Measurements from ENCODE around the gene TRAF3. TPM values are rescaled to one million over a fixed set of nuclear protein-coding genes. Genes with fewer than 3 reads are reported as not detected.

The TRAF3 gene
- total and polyA plus RNA-seq, 10 donors = 11.1 to 61.5 (median 39.1) TPM

DNA sequence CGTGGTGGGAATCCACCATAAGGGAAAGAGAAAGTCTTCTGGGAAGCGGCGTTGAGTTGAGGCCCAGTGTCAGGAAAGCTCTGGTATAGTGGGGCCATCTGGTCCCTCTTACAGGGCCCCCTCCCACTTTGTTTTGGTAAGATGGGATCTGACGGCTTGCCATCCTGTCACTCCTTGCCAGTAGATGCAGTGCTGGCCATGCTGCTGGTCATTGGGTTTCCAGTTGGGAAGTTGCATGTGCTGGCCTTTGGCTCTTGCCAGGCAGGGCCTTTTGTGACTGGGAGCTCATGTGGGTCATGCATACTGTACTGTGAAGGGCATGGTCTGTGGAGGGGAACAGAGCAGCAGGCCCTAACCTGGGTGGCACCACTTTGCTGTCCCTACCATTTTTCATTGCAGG, 3.8 kb downstream of the TRAF3 start:
- Histone ChIP-seq H3K36me3 (no peaks in the 10 kb centered on the region), H3K9me3 (no peaks in the 10 kb centered on the region), H3K27ac (peak overlapping the region in 1 of 8 donors; percentile 27), H3K4me1 (peaks cover 24 to 88% (median 77%) of the 10 kb centered on the region in 6 donors), H3K4me3 (peak overlapping the region in 1 of 8 donors; percentile 92), H3K27me3 (replicated peaks in 1 of 7) (no peaks in the 10 kb centered on the region)
- TF ChIP-seq POLR2AphosphoS5 (IDR thresholded peaks at IDR 0.05) (no peak), POLR2A (IDR thresholded peaks at IDR 0.05) (no peak)
- TF ChIP-seq, protein P1, sequence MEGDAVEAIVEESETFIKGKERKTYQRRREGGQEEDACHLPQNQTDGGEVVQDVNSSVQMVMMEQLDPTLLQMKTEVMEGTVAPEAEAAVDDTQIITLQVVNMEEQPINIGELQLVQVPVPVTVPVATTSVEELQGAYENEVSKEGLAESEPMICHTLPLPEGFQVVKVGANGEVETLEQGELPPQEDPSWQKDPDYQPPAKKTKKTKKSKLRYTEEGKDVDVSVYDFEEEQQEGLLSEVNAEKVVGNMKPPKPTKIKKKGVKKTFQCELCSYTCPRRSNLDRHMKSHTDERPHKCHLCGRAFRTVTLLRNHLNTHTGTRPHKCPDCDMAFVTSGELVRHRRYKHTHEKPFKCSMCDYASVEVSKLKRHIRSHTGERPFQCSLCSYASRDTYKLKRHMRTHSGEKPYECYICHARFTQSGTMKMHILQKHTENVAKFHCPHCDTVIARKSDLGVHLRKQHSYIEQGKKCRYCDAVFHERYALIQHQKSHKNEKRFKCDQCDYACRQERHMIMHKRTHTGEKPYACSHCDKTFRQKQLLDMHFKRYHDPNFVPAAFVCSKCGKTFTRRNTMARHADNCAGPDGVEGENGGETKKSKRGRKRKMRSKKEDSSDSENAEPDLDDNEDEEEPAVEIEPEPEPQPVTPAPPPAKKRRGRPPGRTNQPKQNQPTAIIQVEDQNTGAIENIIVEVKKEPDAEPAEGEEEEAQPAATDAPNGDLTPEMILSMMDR (IDR thresholded peaks at IDR 0.05 in 8 of 11, conservative IDR thresholded peaks at IDR 0.05 in 3 of 11) = no peak
- WGBS, 5 donors = 89 to 95% (median 91%) methylated on average over 4 of the region's 4 CpGs
- DNase-seq = peak; percentile 64
- intact Hi-C loops (cut with DNase I; ENCODE audit: low total_unique reads) = no loop called here

DNA sequence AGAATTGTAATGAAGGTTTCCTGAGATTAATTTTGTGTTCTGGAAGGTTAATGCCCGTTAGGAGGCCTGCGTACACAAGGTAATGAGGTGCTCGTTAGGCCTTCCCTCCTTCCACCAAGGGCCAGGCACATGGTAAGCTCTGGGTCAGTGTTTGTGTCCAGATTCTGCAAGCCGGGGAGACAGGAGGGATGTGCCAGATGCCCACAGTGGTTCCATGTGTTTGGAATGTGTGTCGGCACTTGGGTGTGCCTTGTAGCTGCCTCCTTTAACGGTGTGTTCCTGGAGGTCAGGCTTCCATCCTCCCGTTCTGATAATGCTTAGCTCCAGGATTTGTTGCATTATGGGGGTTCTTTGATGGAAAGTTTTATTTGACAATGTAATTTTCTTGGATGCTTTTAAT, 5.7 kb downstream of the TRAF3 start:
- DNase-seq = no peak
- Histone ChIP-seq H3K4me3 (no peak overlapping the region), H3K9me3 (no peaks in the 10 kb centered on the region), H3K27me3 (replicated peaks in 1 of 7) (no peaks in the 10 kb centered on the region), H3K27ac (no peak overlapping the region), H3K36me3 (no peaks in the 10 kb centered on the region), H3K4me1 (peaks cover 17 to 97% (median 85%) of the 10 kb centered on the region in 6 donors)
- TF ChIP-seq, protein P1 (IDR thresholded peaks at IDR 0.05 in 8 of 11, conservative IDR thresholded peaks at IDR 0.05 in 3 of 11) = no peak
- no peak for TF ChIP-seq POLR2A (IDR thresholded peaks at IDR 0.05)
- TF ChIP-seq POLR2AphosphoS5 (IDR thresholded peaks at IDR 0.05) = no peak
- 77 to 87% (median 86%) methylated on average over 7 of the region's 7 CpGs for WGBS, 5 donors
- intact Hi-C loops (cut with DNase I; ENCODE audit: low total_unique reads) = no loop called here

DNA sequence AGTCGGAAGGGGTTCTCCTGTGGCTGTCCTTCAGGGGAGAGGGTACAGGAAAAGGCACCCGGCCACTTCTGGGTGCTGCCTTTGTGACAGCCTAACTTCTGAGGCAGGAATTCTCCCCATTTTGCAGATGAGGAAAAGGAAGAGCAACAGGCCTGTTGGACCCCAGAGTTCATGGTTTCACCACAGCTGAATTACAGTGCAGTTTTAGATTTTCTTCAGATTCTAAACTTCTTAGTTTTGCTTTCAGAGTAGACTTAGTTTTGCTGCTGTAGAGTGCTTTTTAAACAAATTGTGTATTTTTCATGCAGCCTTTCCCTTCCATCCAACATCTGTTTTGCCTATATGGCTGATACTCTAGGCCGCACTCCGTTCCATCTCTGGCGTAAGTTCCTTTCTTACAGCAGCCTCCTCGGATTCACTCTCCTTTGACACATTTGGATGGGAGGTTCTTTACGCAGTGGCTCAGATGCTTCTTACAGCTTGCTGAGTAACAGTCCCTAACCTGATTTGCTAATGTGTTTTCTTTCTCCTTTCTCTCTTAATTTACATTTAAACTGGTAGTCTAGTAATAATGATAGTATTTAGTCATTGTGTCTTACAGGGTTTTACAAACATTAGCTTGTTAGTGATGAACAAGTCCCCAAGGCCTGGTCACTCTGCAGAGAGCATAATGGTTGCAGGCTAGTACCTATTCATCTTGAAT, 7.8 kb downstream of the TRAF3 start:
- H3K4me1 ChIP-seq = peaks cover 9 to 100% (median 76%) of the 10 kb centered on the region in 6 donors
- no peaks in the 10 kb centered on the region for H3K36me3 ChIP-seq
- no peaks in the 10 kb centered on the region for H3K9me3 ChIP-seq
- H3K27ac ChIP-seq = peak overlapping the region in 4 of 8 donors; percentile 18 to 58 (median 49)
- intact Hi-C loops (cut with DNase I; ENCODE audit: low total_unique reads) = no loop called here
- TF ChIP-seq, protein P1 (IDR thresholded peaks at IDR 0.05 in 8 of 11, conservative IDR thresholded peaks at IDR 0.05 in 3 of 11) = no peak
- no peak for TF ChIP-seq POLR2A (IDR thresholded peaks at IDR 0.05)
- no peak for TF ChIP-seq POLR2AphosphoS5 (IDR thresholded peaks at IDR 0.05)
- peak; percentile 0 for DNase-seq
- 54 to 78% (median 65%) methylated on average over 7 of the region's 7 CpGs for WGBS, 5 donors
- no peak overlapping the region for H3K4me3 ChIP-seq
- no peaks in the 10 kb centered on the region for H3K27me3 ChIP-seq (replicated peaks in 1 of 7)

DNA sequence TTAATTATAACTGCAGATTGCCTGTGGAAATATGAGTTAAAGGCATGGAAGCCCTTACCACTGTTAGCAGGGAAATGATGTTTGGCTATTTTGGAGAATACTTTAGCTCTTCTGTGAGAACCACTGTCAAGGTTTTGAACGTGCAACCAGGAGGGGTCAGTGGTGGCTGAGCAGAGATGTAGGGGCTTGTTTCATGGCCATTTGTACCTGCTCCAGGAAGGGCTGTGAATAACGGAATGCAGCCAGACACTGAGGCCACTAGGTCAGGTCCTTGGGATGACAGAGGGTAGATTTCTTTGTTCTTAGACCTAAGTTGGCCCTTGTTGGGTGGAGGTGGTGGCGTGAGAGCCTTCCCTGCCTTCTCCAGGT, 8.3 kb downstream of the TRAF3 start:
- Histone ChIP-seq H3K9me3 (no peaks in the 10 kb centered on the region), H3K27me3 (replicated peaks in 1 of 7) (no peaks in the 10 kb centered on the region), H3K27ac (peak overlapping the region in 3 of 8 donors; percentile 40 to 58 (median 58)), H3K4me3 (no peak overlapping the region), H3K36me3 (no peaks in the 10 kb centered on the region), H3K4me1 (peaks cover 5 to 100% (median 72%) of the 10 kb centered on the region in 6 donors)
- DNase-seq = peak; percentile 29
- WGBS, 5 donors = 63 to 83% (median 80%) methylated on average over 3 of the region's 3 CpGs
- TF ChIP-seq POLR2AphosphoS5 (IDR thresholded peaks at IDR 0.05) (no peak), POLR2A (IDR thresholded peaks at IDR 0.05) (no peak)
- TF ChIP-seq, protein P1 (IDR thresholded peaks at IDR 0.05 in 8 of 11, conservative IDR thresholded peaks at IDR 0.05 in 3 of 11) = no peak
- intact Hi-C loops (cut with DNase I; ENCODE audit: low total_unique reads) = no loop called here

All from spleen (tissue), 11 donors.